ENCODE data around the gene CRMP1. TPM values are rescaled to one million over a fixed set of nuclear protein-coding genes. Genes with fewer than 3 reads are reported as not detected.

The CRMP1 gene
- total and polyA plus RNA-seq, 9 donors, result 6.9 to 34.9 (median 24.0) TPM

DNA sequence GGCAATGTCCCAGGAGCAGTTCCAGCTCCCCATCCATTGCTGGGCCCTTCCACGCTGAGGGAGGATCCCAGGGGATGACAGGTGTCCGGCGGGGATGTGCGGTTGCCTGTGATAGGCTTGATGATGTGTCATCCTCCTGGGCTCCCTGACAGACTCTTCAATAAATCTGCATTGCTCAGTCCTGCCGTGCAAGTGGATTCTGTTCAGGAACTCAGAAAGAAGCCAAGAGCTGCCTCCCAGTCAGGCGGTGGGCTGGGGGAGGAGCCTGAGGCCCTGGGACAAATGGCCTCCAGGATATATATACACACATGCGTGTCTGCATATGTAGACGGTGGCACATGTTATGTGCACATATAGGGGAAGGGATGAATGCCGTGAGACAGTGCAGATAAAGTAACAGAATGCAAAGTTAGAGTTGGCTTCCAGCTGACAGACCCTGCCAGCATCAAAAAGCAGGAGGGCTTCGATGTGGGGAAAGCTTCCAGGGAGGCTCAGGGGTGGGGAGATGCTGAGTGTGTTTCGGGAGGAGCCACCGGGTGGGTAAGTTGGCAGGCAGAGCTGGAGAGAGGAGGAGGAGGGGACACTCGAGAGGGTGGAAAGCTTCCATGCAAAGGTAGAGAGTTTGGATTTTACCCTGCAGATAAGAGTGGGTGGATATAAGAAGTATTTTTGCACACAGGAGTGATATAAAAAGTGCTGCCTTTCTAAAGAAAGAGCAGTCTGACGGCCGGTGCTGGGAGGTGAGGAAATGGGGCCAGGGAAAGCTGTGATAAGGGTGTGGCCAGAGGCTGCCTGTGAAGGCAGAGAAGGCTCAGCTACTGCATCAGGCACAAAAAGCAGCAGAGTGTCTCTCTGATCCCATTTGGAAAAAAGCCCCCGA, 28.5 kb upstream of the CRMP1 start:
- H3K27ac ChIP-seq (ENCODE audit: low read length), result no peak overlapping the region
- peak; percentile 38 for DNase-seq
- no peaks in the 10 kb centered on the region for H3K36me3 ChIP-seq (ENCODE audit: control insufficient read depth, insufficient read depth, low read length)
- no peak overlapping the region for H3K4me3 ChIP-seq (ENCODE audit: low read length)
- H3K4me1 ChIP-seq (ENCODE audit: control insufficient read depth, insufficient read depth, low read length), result peaks cover 4% of the 10 kb centered on the region
- 14% methylated on average over 8 of the region's 16 CpGs for WGBS (ENCODE audit: insufficient coverage)
- no peaks in the 10 kb centered on the region for H3K9me3 ChIP-seq (replicated peaks; ENCODE audit: control insufficient read depth, low read depth, low read length)
- H3K27me3 ChIP-seq (ENCODE audit: control insufficient read depth, insufficient read depth, low read length), result peaks cover 13% of the 10 kb centered on the region

DNA sequence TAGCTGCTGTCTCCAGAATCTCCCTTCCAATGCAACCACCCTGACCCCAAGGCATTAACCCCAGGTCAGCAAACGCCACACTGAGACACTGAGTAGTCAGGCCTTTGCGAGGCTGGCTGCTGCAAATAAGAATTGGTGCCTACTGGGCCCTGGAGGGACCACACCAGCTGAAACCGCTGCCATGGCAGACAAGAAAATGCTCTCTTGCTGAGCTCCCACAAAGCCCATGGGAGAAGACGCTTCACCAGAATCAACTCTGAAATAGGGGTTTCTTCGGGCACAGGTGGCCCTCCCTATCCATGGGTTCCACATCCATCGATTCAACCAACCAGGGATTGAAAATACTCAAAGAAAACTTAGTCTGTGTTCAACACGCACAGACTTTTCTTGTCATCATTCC, 26.7 kb upstream of the CRMP1 start:
- 85% methylated on average over 5 of the region's 7 CpGs for WGBS (ENCODE audit: insufficient coverage)
- Histone ChIP-seq H3K9me3 (replicated peaks; ENCODE audit: control insufficient read depth, low read depth, low read length) (no peaks in the 10 kb centered on the region), H3K36me3 (ENCODE audit: control insufficient read depth, insufficient read depth, low read length) (no peaks in the 10 kb centered on the region), H3K4me3 (ENCODE audit: low read length) (no peak overlapping the region), H3K4me1 (ENCODE audit: control insufficient read depth, insufficient read depth, low read length) (peaks cover 4% of the 10 kb centered on the region), H3K27ac (ENCODE audit: low read length) (no peak overlapping the region), H3K27me3 (ENCODE audit: control insufficient read depth, insufficient read depth, low read length) (peaks cover 11% of the 10 kb centered on the region)
- no peak for DNase-seq

- Histone ChIP-seq H3K9me3 (replicated peaks; ENCODE audit: control insufficient read depth, low read depth, low read length) (no peaks in the 10 kb centered on the region), H3K27ac (ENCODE audit: low read length) (no peak overlapping the region), H3K4me3 (ENCODE audit: low read length) (no peak overlapping the region), H3K36me3 (ENCODE audit: control insufficient read depth, insufficient read depth, low read length) (no peaks in the 10 kb centered on the region), H3K4me1 (ENCODE audit: control insufficient read depth, insufficient read depth, low read length) (peaks cover 4% of the 10 kb centered on the region), H3K27me3 (ENCODE audit: control insufficient read depth, insufficient read depth, low read length) (peaks cover 11% of the 10 kb centered on the region)
- DNase-seq, result no peak
- WGBS (ENCODE audit: insufficient coverage), result 53% methylated on average over 3 of the region's 8 CpGs
These were observed 26.2 kb upstream of the CRMP1 start for GRCh38 chr4:5919044-5919443.

DNA sequence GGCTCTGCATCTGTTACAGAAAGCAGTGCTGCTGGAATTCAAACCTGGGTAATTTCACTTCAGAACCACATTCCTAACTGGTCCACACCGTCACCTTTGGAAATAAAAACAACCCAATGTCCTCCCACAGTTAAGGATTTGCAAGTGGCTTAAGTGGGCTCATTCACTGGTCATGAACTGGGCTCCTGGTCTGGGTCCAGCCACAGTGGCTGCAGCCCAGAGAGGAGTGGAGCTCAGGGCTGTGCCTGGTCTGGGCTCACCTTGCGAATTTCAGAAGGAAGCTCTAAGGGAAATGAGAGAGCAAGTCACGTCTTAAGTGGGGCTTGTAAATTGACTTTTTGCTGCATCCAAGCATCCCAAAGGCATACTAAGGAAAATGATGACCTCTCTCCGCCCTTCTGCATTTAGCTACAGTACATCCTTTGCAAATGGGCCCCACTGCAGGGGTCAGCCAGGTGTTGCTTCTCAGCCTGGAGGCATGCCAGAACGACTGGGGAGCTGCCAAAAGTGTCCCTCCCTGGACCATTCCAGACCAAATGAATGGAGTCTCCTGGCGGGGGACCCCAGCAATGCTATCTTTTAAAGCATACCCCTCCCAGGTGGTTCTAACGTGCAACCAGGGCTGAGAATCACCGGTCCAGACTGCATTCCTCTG, 25.6 kb upstream of the CRMP1 start:
- peaks cover 11% of the 10 kb centered on the region for H3K27me3 ChIP-seq (ENCODE audit: control insufficient read depth, insufficient read depth, low read length)
- 26% methylated on average over 6 of the region's 8 CpGs for WGBS (ENCODE audit: insufficient coverage)
- H3K4me3 ChIP-seq (ENCODE audit: low read length), result no peak overlapping the region
- no peaks in the 10 kb centered on the region for H3K9me3 ChIP-seq (replicated peaks; ENCODE audit: control insufficient read depth, low read depth, low read length)
- DNase-seq, result peak; percentile 15
- H3K27ac ChIP-seq (ENCODE audit: low read length), result no peak overlapping the region
- H3K36me3 ChIP-seq (ENCODE audit: control insufficient read depth, insufficient read depth, low read length), result no peaks in the 10 kb centered on the region
- H3K4me1 ChIP-seq (ENCODE audit: control insufficient read depth, insufficient read depth, low read length), result peaks cover 4% of the 10 kb centered on the region

GRCh38 chr4:5917672-5918071, 24.8 kb upstream of the CRMP1 start:
- peaks cover 13% of the 10 kb centered on the region for H3K27me3 ChIP-seq (ENCODE audit: control insufficient read depth, insufficient read depth, low read length)
- WGBS (ENCODE audit: insufficient coverage), result 52% methylated on average over 10 of the region's 11 CpGs
- no peaks in the 10 kb centered on the region for H3K9me3 ChIP-seq (replicated peaks; ENCODE audit: control insufficient read depth, low read depth, low read length)
- H3K4me3 ChIP-seq (ENCODE audit: low read length), result no peak overlapping the region
- H3K36me3 ChIP-seq (ENCODE audit: control insufficient read depth, insufficient read depth, low read length), result no peaks in the 10 kb centered on the region
- no peak for DNase-seq
- no peak overlapping the region for H3K27ac ChIP-seq (ENCODE audit: low read length)
- H3K4me1 ChIP-seq (ENCODE audit: control insufficient read depth, insufficient read depth, low read length), result peaks cover 4% of the 10 kb centered on the region

DNA sequence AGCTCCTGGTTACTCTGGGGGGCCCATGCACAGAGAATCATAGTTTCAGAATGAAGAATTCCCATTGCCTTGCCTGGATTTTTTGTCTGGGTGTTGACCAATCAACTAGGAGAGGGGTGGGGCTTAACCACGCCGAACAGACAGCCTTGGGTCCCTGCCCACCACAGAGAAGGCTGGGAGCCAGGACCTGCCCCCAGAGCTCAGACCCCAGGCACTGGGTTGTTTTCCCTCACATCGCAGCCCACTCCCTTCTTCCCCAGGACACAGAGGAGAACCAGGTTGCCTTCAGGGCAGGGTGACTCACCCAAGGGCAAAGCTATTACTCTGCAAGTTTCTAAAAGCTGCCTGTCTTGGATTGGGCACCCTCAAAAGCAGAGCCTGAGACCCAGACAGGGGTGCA, 23.3 kb upstream of the CRMP1 start:
- DNase-seq, result no peak
- no peaks in the 10 kb centered on the region for H3K36me3 ChIP-seq (ENCODE audit: control insufficient read depth, insufficient read depth, low read length)
- peaks cover 4% of the 10 kb centered on the region for H3K4me1 ChIP-seq (ENCODE audit: control insufficient read depth, insufficient read depth, low read length)
- no peak overlapping the region for H3K27ac ChIP-seq (ENCODE audit: low read length)
- H3K27me3 ChIP-seq (ENCODE audit: control insufficient read depth, insufficient read depth, low read length), result peaks cover 13% of the 10 kb centered on the region
- no peaks in the 10 kb centered on the region for H3K9me3 ChIP-seq (replicated peaks; ENCODE audit: control insufficient read depth, low read depth, low read length)
- WGBS (ENCODE audit: insufficient coverage), result 80% methylated on average over 1 of the region's 3 CpGs
- H3K4me3 ChIP-seq (ENCODE audit: low read length), result no peak overlapping the region

DNA sequence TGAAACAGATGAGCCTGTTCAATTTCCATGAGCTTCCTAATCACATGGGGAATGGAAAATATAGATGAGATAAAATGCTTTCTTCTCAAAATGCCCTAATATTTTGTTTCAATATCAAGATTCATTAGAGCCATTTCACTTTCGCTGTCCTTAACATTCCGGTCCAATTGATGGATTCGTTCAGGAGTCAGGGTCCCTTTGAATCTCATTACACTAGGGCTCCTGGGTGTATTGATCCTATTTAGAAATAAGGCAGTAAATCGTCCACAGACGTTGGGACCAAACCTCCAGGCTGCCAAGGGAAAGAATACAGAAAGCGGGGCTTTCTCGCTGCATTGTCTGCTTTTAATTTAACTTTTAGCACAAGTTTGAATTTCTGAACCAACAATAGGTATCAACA, 20.6 kb upstream of the CRMP1 start:
- no peaks in the 10 kb centered on the region for H3K4me1 ChIP-seq (ENCODE audit: control insufficient read depth, insufficient read depth, low read length)
- WGBS (ENCODE audit: insufficient coverage), result 35% methylated on average over 2 of the region's 7 CpGs
- no peaks in the 10 kb centered on the region for H3K36me3 ChIP-seq (ENCODE audit: control insufficient read depth, insufficient read depth, low read length)
- H3K27ac ChIP-seq (ENCODE audit: low read length), result no peak overlapping the region
- no peak for DNase-seq
- no peak overlapping the region for H3K4me3 ChIP-seq (ENCODE audit: low read length)
- H3K9me3 ChIP-seq (replicated peaks; ENCODE audit: control insufficient read depth, low read depth, low read length), result no peaks in the 10 kb centered on the region
- peaks cover 7% of the 10 kb centered on the region for H3K27me3 ChIP-seq (ENCODE audit: control insufficient read depth, insufficient read depth, low read length)

GRCh38 chr4:5912614-5913019, 19.7 kb upstream of the CRMP1 start:
- Histone ChIP-seq H3K4me3 (ENCODE audit: low read length) (no peak overlapping the region), H3K36me3 (ENCODE audit: control insufficient read depth, insufficient read depth, low read length) (no peaks in the 10 kb centered on the region), H3K9me3 (replicated peaks; ENCODE audit: control insufficient read depth, low read depth, low read length) (no peaks in the 10 kb centered on the region), H3K27me3 (ENCODE audit: control insufficient read depth, insufficient read depth, low read length) (peaks cover 4% of the 10 kb centered on the region), H3K27ac (ENCODE audit: low read length) (no peak overlapping the region), H3K4me1 (ENCODE audit: control insufficient read depth, insufficient read depth, low read length) (no peaks in the 10 kb centered on the region)
- WGBS (ENCODE audit: insufficient coverage), result no CpG with 5 or more reads among the region's 1 CpG
- DNase-seq, result no peak

DNA sequence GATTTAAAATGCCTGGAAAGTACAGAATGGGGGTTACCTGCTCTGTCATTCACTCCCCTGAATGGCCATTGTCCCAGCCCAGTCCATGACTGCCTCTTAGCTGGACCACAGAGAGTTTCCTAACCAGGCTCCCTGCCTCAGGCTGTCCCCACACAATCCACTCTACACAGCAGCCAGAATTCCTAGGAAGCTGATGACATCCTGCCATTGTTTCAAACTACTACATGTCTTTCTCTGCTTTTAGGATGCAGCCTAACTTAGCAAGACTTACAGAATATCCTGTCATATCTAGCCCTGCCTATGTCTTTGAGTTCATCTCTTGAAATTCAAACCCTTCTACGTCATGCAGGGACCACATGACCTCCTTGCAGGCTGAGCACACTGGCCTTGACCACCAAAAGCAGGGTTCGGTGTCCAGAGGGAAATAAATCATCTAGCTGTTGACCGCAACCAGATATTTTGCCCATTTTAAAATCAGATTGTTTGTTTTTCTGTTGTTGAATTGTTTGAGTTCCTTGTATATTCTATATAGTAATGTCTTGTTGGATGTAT, 16.1 kb upstream of the CRMP1 start:
- H3K4me3 ChIP-seq (ENCODE audit: low read length), result no peak overlapping the region
- H3K36me3 ChIP-seq (ENCODE audit: control insufficient read depth, insufficient read depth, low read length), result no peaks in the 10 kb centered on the region
- DNase-seq, result peak; percentile 31
- H3K27ac ChIP-seq (ENCODE audit: low read length), result no peak overlapping the region
- no peaks in the 10 kb centered on the region for H3K9me3 ChIP-seq (replicated peaks; ENCODE audit: control insufficient read depth, low read depth, low read length)
- no CpG with 5 or more reads among the region's 3 CpGs for WGBS (ENCODE audit: insufficient coverage)
- peaks cover 14% of the 10 kb centered on the region for H3K27me3 ChIP-seq (ENCODE audit: control insufficient read depth, insufficient read depth, low read length)
- no peaks in the 10 kb centered on the region for H3K4me1 ChIP-seq (ENCODE audit: control insufficient read depth, insufficient read depth, low read length)

DNA sequence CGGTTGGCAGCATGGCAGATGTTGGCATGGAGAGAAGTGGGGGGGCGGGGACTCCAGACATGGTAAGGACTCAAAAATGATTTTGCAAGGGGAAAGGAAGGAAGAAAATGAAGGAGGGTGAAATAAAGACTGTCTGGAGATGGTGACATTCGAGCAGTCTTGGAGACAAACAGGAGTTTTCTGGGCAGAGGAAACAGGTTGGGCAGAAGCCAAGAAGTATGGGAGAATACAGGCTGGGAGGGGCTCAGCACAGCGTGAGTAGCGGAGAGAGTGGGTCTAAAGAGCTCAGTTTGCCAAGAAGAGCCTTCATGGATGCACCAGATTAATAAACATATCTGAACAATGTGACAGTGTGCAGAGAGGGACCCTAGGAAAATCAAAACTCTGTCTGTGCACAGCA, 13.3 kb upstream of the CRMP1 start:
- H3K36me3 ChIP-seq (ENCODE audit: control insufficient read depth, insufficient read depth, low read length), result no peaks in the 10 kb centered on the region
- no peak overlapping the region for H3K4me3 ChIP-seq (ENCODE audit: low read length)
- H3K4me1 ChIP-seq (ENCODE audit: control insufficient read depth, insufficient read depth, low read length), result no peaks in the 10 kb centered on the region
- no peak overlapping the region for H3K27ac ChIP-seq (ENCODE audit: low read length)
- H3K27me3 ChIP-seq (ENCODE audit: control insufficient read depth, insufficient read depth, low read length), result peaks cover 16% of the 10 kb centered on the region
- H3K9me3 ChIP-seq (replicated peaks; ENCODE audit: control insufficient read depth, low read depth, low read length), result no peaks in the 10 kb centered on the region
- 11% methylated on average over 5 of the region's 5 CpGs for WGBS (ENCODE audit: insufficient coverage)
- no peak for DNase-seq
